Tracheal epithelial cell (primary cell): ENCODE results near the gene CYB5A. TPM values are rescaled to one million over a fixed set of nuclear protein-coding genes. Genes with fewer than 3 reads are reported as not detected.

Source experiments
- total RNA-seq: library from RNA; depleted of rRNA; stranded (reverse); fragments of >200 nt; gene quantifications from 2 replicates; pipeline ENCODE4 v1.2.1, GENCODE V29; 2014

The CYB5A gene
- 35.0 and 80.2 TPM in 2 replicates for total RNA-seq

DNA sequence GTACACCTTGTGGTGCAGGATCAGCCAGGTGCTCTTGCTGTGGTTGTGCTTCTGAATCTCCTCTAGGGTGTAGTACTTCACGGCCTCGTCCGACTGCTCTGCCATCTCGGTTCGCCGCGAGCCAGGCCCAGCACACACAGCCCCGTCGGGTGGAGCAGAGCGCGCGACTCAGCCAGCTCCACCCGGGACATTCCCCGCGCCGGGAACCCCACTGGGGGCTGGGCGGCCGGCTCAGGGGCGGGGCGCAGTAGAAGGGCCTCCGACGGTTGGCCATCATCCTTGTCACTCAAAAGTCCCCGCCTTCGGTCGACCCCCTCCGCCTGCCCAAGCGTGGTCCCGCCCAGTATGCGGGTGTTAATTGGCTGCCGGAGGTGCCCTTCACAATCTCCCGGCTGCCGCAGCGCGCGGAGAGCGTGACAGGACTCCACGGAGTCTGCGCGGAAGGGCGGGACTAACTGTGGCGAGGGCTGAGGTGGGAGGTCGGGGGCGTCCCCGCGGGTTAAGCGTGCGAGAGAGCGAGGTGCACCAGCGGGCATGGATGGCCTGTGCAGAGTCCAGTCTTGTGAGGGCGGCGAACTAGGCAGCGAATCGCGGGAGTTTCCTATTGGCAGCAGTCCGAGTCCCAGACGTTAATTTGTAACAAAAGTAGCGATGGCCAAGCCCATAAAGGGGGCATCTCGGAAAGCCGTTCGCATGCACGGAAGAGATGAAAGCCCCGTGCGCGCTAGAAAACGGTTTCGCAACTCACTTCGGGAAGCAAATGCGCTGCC lies at the start of gene CYB5A:
TSS of gene CYB5A (minus strand) at position 193 of the 770 bp plus-strand sequence. CDS start at position 105, 88 bp downstream.

GRCh38 chr18:74315464-74316256 lies 23.9 kb upstream of the CYB5A start, which contains the start of gene C18orf63:
TSS of gene C18orf63 (plus strand) at chr18:74315839. CDS start at chr18:74317866, 2,027 bp downstream.

Other genes starting within 250 kb of the CYB5A start
- 0.48 TPM in 1 of 2 replicates, not detected in the other for gene FBXO15, start 144.1 kb downstream of the CYB5A start, total RNA-seq
- gene TIMM21, start 143.4 kb downstream of the CYB5A start, total RNA-seq = 19.5 and 35.6 TPM in 2 replicates
- gene C18orf63, start 23.9 kb upstream of the CYB5A start, total RNA-seq = not detected in 2 replicates
- not detected in 2 replicates for gene DIPK1C, start 165.3 kb upstream of the CYB5A start, total RNA-seq
- gene CNDP2, start 204.4 kb upstream of the CYB5A start, total RNA-seq = 45.6 and 164 TPM in 2 replicates
- gene CNDP1, start 242.5 kb upstream of the CYB5A start, total RNA-seq = not detected in 2 replicates